Measurements from ENCODE around the gene DLG4.

The DLG4 gene

DNA sequence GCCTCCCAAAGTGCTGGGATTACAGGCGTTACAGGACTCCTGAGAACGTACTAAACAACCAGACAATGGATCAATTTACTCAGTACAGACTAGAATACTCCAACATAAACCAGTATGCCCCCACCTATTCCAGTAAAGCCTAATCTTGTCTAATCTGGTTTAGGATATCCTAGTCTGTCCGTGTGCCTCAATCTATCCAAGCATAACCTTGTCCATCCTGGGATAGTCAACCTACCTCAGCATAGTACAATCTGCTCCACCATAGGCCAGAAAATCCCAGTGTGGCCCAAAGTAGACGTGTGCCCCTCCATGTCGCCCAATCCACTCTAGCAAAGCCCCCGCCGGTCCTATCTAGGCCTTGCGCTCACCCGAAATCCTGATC lies 14.1 kb upstream of the DLG4 start:
- no peak for DNase-seq (ENCODE audit: low spot score)

DNA sequence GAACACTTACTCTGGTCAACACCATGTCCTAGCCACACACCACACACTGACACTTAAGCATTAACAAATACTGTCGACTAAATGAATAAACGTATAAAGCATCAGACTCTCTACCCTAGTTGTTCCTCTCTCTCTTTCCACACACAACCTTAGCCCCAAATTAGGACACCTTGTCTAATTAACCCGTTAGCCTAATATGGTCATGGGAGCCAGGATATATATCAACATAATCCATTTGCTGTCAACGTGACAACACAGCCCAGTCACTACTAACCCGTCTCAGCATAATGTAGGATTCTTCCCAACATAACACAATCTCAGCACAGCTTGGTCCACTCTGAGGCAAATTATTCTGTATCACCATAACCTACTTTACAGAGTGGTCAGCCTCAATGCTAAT lies 12.5 kb upstream of the DLG4 start:
- no peak for DNase-seq (ENCODE audit: low spot score)

DNA sequence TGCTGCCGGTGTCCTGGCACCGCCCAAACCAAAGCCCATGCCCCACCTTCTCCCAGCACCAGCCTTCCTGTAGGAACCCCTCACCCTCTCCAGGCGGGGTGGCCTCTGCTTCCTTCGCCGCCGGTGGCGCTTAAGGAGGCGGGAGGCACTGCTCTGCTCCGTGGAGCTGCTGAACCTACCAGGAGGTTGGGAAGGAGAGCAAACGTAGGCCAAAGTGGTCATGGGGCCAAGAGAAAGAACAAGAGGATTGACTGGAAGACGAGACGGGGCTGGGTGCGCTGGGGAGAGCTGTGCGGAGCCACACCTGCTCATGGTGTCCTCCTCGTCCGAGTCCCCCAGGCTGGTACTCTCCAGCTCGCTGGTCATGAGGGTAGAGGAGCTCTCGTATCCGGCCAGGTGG lies 9.9 kb upstream of the DLG4 start:
- no peak for DNase-seq (ENCODE audit: low spot score)

DNA sequence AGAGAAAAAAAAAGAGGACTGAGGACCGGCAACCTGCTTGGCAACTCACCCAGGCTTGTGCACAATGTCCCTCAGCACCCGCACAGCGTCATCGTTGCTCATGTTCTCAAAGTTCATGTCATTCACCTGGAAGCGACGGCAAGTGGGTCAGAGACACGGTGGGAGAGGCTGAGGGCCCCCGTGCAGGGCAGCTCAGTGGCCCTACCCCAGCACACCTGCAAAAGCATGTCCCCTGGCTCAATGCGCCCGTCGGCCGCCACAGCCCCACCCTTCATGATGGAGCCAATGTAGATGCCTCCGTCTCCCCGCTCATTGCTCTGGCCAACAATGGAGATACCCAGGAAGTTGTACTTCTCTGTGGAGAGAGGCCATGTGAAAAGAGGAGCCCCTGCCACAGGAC lies 9.3 kb upstream of the DLG4 start:
- DNase-seq (ENCODE audit: low spot score), result no peak

DNA sequence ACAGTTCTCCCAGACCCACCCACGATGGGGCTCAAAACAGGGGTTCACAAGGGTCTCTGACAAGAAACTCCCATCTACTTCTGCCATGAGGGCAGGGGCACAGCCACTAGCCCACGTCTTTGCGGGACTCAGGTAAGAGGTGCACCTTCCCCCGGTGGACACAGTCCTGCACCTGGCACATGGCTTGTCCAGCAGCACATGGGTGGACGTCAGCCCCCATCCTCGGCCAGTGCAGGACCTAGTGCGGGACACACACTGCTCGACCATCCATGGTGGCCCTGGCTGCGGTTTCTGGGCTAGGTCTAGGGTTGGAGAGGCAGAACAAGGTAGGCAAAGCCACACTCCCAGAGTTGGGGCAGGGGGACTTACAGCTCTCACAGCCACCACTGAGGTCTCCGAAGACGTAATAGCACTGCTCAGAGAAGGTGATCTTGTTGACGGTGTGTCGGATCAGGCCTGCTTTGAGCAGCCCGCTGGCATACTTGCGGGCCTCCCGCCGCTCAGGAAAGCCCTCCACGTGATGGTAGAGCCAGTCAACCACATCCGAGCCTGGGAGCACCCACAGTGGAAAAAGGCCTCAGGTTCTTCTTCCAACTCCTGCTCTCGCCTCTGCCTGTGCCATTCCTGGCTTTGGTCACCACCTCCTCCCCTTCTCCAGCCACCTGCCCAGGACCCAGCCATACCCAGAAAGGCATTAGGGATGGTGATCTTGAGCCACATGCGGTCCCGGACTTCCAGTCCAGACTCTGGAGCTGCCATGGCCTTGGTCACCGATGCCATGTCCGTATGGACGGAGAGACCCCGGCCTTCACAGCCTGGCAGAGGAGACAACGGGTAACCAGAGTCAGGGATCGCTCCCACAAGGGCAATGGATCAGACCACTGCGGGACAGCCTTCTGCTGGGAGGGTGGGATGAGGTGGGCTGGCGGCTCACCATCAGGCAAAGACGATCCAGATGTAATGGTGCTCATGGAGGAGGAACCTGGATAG lies 7.4 kb upstream of the DLG4 start:
- DNase-seq (ENCODE audit: low spot score), result no peak

DNA sequence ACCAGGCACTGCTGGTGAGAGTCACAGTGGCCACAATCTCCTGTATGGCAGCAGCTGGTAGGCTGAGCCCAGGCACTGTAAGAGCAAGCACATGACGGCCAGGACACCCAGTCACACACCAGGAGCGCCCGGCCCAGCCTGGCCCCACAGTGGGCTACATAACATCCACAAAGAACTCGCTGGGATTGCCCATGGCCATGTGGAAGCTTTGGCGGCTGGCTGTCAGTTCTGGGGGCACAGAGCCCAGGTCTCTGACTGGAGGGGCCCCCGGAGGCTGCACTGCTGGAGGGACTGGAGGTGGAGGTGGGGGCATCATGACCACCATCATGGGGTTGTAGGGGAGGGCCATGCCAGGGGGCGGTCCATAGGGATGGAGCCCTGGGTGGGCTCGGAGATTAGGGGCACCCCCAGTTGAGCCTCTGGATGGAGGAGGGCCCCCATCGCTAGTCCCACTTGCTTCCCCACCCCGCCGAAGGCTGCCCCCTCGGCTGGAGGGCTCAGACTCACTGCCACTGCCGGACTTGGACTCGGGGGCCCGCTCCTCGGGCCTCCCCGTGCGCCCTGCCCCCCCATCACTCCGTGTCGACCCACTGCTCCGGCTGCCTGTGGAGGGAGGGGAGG lies 6.2 kb upstream of the DLG4 start:
- no peak for DNase-seq (ENCODE audit: low spot score)

DNA sequence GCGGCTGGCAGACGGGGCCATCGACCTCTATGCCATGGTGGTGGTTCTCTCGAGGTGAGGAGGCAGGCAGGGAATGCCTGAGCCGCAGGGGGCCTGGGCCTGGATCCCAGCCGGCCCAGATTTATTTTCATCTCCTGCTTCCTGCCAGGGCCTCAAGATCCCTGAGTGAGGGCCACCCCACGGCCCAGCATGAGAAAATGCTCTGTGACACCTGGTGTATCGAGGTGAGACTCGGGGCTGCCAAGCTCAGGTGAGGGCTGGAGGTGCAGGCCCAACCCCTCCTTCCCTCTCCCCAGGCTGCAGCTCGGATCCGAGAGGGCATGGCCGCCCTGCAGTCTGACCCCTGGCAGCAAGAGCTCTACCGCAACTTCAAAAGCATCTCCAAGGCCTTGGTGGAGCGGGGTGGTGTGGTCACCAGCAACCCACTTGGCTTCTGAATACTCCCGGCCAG lies 5.0 kb upstream of the DLG4 start:
- DNase-seq (ENCODE audit: low spot score), result no peak

DNA sequence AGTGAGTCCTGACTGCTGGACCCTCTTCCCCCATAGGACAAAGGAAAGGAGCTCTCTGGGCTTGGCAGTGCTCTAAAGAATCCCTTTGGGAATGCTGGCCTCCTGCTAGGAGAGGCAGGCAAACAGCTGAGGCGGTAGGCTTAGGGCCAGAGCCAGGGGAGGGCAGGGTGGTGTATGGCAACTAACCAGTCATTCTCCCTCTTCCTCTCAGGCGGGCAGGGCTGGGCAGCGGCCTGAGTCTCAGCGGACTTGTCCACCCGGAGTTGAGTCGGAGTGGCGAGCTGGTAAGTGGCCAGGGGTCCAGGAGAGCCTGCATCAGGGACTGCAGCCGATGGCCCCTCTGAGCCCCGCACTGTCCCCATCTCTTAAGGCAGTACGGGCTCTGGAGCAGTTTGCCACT lies 4.5 kb upstream of the DLG4 start:
- no peak for DNase-seq (ENCODE audit: low spot score)

DNA sequence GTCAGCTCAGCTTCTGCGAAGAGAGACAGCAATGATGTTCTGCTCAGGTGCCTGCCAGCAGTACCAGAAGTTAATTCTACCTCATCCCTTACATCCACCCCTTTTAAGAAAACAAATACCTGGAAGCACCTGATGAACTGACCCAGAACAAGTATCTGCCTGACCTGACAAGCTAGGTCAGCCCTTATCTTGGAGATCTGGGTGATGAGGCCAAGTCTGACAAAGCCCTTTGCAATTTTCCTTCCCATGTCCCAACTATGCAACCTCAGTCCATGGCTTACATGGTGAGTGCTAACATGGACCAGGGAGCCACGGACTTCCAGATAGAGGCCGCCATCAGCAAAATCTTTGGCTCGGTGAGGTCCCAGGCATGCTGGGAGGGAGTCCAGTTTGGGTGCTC lies 3.7 kb upstream of the DLG4 start:
- no peak for DNase-seq (ENCODE audit: low spot score)

DNA sequence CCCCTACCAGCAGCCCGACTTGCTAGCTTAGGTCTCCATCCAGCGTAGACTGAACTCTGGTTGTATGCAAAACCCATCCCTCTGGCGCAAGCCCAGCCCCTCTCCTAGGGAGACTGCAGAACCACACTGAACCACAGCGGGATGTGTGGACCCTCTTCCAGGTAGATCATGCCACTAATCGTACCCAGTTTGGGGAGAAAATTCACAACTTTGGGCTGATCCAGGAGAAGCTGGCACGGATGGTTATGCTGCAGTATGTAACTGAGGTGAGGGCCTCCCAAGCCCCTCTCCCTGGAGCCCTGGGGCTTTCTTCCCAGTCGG lies 3.3 kb upstream of the DLG4 start:
- DNase-seq (ENCODE audit: low spot score), result no peak

DNA sequence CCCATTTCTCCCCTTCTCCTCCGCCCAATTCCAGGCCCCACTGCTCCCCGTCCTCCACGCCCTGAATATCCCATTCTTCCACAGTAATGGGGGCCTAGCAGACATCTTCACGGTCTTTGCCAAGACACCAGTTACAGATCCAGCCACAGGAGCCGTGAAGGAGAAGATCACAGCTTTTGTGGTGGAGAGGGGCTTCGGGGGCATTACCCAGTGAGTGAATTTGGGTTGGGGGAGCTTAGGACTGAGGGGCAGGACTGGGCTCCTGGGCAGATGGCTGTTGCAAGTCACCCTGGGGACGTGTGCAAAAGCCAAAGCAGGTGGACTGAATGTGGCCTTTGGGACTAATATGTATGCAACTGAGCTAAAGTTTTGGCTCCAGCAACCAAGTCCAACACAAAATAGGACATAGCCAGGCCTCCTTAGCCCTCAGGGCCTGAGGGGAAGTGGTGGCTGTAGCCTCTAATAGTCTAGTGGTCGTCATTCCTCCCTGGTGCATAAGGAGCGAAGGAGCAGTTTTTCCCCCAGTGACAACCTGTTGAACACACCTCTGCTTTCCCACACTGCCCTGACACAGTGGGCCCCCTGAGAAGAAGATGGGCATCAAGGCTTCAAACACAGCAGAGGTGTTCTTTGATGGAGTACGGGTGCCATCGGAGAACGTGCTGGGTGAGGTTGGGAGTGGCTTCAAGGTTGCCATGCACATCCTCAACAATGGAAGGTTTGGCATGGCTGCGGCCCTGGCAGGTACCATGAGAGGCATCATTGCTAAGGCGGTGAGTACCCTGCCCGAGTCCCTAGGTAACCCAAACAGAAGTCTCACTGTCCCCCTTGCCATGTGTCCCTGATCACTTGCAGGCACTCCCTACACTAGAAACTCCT lies 2.7 kb upstream of the DLG4 start:
- DNase-seq (ENCODE audit: low spot score), result no peak

DNA sequence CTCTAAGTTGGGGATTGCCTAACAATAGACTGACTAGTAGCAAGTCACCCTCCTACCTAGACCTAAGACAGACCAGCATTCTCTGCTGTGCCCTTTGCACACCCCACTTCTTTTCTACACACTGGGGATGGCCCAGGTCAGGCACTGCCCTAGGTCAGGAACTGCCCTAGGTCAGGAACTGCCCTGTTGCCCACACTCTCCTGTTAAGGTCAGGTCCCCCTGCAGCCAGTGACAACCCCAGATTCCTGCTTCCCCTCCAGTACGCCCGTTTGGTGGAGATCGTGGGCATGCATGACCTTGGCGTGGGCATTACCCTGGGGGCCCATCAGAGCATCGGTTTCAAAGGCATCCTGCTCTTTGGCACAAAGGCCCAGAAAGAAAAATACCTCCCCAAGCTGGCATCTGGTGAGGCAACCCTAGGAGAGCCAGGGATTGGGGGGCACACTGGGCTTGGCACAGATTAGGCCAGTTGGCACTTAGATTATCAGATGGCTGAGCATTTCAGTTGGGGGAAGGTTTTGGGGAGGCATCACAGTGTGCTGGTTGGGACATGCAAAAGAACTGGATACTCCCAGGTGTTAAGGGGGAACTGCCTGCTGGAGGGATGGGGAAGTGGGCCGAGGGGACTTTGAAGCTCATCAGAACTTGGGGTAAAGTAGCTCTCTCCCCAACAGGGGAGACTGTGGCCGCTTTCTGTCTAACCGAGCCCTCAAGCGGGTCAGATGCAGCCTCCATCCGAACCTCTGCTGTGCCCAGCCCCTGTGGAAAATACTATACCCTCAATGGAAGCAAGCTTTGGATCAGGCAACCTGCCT lies 1.8 kb upstream of the DLG4 start:
- DNase-seq (ENCODE audit: low spot score), result no peak

DNA sequence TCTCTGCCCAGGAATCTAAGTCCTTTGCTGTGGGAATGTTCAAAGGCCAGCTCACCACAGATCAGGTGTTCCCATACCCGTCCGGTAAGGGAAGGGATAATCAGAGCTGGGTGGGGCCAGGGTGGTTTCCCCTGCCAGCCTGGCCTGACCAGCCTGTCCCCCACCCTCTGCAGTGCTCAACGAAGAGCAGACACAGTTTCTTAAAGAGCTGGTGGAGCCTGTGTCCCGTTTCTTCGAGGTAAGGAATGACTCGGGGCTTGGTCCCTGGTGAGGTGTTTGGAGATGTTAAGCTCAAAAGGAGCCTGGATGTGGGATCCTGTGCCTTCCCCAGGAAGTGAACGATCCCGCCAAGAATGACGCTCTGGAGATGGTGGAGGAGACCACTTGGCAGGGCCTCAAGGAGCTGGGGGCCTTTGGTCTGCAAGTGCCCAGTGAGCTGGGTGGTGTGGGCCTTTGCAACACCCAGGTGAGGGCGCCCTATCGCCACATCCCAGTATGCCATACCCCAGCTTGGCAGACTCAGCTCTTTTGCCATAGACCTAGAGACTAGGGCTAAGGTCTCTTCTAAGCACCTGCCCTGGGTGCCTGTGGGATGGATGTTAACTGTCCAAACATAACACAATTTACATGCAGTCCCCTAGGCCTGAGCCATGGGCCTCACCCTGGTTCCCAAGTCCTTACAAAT lies 1.1 kb upstream of the DLG4 start:
- no peak for DNase-seq (ENCODE audit: low spot score)

DNA sequence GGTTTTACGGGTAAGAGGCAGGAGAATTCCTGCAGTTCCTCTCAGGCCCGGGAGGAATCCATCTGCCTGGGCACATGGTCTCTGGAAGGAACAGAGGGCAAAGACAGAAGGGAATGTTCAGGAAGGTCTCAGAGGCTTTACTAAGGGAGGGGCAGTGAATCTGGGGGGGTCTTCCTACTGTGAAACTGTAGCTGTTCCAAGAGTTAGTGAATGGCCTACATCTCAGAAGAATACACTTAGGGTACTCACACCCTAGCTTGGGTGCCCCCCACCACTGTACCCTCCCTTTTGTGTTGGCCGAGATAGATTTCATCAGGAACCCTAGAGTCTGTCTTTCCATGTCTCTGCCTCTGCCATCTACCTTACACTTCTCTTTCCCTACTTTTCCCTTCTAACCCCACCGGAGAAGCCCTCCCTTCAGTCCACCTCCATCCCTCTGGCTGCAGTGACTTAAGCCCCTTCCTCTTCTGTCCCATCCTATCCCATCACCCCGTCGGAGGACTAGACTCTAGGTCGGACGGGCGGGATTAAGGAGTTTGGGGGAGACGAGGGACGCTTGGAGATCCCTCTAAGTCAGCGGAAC lies 316 bp downstream of the DLG4 start:
- no peak for DNase-seq (ENCODE audit: low spot score)

DNA sequence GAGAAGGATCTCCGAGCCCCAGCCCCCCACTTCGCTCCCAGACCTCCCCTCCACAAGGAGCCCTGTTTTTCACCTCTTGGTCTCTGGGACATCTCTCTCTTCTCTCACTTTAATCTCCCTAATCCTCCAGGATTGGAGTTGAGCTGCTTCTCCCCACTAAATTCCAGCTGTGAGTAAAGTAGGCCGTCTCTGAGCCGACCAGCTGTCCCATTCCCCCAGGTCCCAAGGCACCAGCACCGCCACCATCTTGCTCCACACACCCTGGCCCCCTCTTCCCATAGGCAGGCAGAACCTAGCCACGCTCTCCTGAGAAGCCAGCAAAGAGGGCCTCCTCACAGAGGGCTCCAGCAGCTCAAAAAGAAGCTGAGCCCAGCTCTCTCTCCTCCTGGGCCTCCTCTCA lies 878 bp downstream of the DLG4 start:
- DNase-seq (ENCODE audit: low spot score), result no peak

DNA sequence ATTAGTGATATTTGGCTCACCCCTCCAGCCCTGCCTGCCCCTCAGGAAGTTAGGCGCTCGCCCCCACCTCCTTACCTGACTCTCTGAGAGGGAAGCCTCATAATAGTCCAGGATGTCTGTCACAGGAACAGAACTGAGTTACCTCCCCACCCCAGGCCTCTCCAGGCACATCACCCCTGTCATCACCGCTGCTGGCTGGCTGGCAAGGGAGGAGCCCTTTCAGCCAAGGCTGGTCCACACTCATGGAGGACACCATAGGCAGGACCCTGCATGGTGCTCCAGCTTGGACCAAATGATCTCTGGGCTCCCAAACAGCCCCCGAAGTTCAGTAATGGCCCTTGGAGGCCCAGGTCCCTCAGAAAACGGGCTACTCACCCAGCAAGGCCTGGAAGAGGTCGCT lies 1.5 kb downstream of the DLG4 start:
- no peak for DNase-seq (ENCODE audit: low spot score)

DNA sequence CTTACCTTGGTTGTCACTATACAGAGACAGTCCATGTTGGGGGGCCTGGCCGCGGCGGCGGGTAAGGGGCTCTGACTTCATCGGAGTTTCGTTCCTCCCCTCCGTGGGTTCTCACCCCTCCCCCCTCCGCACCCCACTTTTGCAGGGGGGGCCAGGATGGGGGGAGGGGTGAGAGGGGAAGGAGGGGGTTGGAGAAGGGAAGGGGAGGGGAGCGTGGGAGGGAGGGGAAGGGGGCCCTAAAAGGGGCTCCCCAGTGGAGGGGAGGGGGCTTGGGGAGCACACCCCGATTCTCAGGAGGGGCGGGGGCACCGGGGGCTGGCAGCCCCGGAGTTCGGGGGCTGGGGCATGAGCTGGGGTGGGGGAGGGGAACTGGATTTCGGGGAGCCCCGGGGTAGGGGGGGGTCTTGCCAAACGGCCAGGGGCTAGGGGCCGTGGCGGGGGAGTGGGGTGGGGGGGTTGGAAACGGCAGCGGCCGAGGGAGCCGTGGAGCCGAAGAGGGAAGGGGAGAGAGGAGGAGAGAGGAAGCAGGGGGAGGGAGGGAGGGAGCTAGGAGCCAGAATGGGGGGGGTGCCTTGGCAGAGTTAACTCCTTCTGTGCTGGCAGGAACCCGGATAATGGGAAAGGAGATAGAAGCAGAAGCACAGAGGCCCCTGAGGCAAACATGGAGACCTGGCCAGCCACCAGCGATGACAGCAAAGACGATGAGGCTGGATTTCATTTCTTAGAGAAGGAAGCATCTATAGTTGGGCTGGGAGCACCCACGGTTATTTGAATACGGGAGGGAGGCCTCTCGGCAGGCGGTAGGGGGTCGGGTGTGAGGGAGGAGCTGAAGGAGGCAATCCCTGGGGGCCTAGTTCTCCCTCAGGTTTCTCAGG lies 2.3 kb downstream of the DLG4 start:
- peak; percentile 78 for DNase-seq (ENCODE audit: low spot score)

DNA sequence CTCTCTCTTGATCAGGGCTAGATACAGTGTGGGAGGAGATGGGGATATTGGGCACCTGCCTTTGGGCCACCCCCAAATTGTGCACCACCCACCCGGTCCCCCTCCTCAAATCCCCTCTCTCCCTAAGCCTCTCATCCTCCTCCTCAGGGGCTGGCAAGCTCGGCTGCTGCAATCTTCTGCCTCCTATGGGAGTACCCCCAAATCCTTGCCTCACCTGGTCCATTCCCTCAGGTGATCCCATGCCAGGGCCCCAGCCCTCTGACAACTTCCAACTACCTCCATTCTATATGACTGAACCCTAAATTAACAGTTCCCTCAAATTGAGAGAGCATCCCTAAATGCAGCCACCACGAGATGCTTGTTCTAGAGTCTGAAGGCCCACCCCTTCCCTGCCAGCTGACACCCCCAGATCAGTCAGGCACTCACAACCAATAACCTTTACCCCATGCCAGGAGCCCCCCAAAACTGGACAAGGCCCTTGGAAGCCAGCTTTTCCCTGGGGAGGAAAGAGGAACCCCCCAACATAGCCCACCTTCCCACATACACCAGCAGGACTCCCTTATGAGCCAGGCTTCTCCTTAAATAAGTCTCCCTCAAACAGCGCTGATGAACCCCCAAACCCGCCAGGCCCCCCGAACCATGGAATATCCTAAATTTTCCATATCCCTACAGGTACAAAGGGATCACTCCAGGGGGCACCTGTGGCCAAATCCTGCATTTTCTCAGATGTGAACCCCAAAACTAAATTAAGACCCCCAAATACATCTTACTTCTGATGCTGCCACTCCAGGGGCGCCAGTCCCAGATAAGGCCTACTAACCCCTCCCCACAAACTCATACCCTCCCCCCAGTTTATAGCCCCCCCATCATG lies 3.2 kb downstream of the DLG4 start:
- no peak for DNase-seq (ENCODE audit: low spot score)

All from SK-N-DZ (cell line).